ENCODE measurements around the gene TPD52L1. TPM values are rescaled to one million over a fixed set of nuclear protein-coding genes. Genes with fewer than 3 reads are reported as not detected.
"Not testable (repeated sequence)": the region's sequence is repeated elsewhere in the genome, so short reads cannot be mapped to it uniquely, and the experiment has no call there.

TPD52L1 gene
- total and polyA plus RNA-seq, 2 donors (not counting 1 experiment from before 2014, with no cell fraction given): not detected

DNA sequence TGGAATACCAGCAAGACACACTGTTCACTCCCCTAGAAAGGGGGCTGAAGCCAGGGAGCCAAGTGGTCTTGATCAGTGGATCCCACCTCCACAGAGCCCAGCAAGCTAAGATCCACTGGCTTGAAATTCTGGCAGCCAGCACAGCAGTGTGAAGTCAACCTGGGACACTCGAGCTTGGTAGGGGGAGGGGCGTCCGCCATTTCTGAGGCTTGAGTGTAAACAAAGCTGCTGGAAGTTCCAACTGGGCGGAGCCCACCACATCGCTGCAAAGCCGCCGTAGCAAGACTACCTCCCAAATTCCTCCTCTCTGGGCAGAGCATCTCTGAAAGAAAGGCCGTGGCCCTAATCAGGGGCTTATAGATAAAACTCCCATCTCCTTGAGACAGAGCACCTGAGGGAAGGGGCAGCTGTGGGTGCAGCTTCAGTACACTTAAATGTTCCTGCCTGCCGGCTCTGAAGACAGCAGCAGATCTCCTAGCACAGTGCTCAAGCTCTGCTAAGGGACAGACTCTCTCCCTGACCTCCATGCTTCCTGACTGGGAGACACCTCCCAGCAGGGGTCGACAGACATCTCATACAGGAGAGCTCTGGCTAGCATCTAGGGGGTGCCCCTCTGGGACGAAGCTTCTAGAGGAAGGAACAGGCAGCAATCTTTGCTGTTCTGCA, 126.9 kb downstream of the TPD52L1 start:
- intact Hi-C loops (cut with micrococcal nuclease); H3K27me3 ChIP-seq (replicated peaks in 1 of 4; ENCODE audit: control extremely low read depth in 1 of 4, control insufficient read depth in 3 of 4, insufficient read depth in 4 of 4, low read length in 3 of 4); H3K27me3 Mint-ChIP-seq; H3K4me3 ChIP-seq (ENCODE audit: control extremely low read depth in 1 of 5, extremely low read depth in 1 of 5, insufficient read depth in 1 of 5, low read depth in 2 of 5, low read length in 4 of 5); POLR2A ChIA-PET; H2AFZ ChIP-seq (ENCODE audit: insufficient read depth, low read depth, low read length, poor library complexity, severe bottlenecking); H3K4me1 ChIP-seq (ENCODE audit: control insufficient read depth in 2 of 2, insufficient read depth in 2 of 2, low read length in 2 of 2); H3K9me3 Mint-ChIP-seq (ENCODE audit: insufficient read depth); ATAC-seq (ENCODE audit: low read depth); H3K27ac ChIP-seq (ENCODE audit: low read length in 2 of 2); H3K4me3 Mint-ChIP-seq; H3K79me2 ChIP-seq (ENCODE audit: control insufficient read depth, insufficient read depth, low read length); DNase-seq; H3K4me2 ChIP-seq (replicated peaks; ENCODE audit: low read depth, low read length, poor library complexity, severe bottlenecking); H3K9ac ChIP-seq (ENCODE audit: low read length); H3K27ac Mint-ChIP-seq: not testable (repeated sequence)
- Histone ChIP-seq H3K36me3 (replicated peaks in 1 of 2; ENCODE audit: control extremely low read depth in 1 of 2, control insufficient read depth in 1 of 2, extremely low read depth in 1 of 2, insufficient read depth in 2 of 2, low read length in 1 of 2) (peaks cover 6 to 38% of the 10 kb centered on the region in 2 experiments), H4K20me1 (ENCODE audit: control insufficient read depth, insufficient read depth, low read length, poor library complexity, severe bottlenecking) (peaks cover 11% of the 10 kb centered on the region), H3K9me3 (ENCODE audit: control extremely low read depth in 1 of 3, control insufficient read depth in 2 of 3, insufficient read depth in 1 of 3, low read length in 2 of 3) (peaks cover 0 to 15% (median 3%) of the 10 kb centered on the region in 3 donors)
- WGBS (ENCODE audit: insufficient coverage): 93% methylated on average over 10 of the region's 11 CpGs
- CTCF ChIA-PET: interaction anchor here (0.9 to 1.6 kb wide), 2 partner anchors 102 to 481 kb away, joined by 3 read pairs; no protein-coding TSS in a partner anchor
- H3K4me1 Mint-ChIP-seq: peaks cover 28% of the 10 kb centered on the region

DNA sequence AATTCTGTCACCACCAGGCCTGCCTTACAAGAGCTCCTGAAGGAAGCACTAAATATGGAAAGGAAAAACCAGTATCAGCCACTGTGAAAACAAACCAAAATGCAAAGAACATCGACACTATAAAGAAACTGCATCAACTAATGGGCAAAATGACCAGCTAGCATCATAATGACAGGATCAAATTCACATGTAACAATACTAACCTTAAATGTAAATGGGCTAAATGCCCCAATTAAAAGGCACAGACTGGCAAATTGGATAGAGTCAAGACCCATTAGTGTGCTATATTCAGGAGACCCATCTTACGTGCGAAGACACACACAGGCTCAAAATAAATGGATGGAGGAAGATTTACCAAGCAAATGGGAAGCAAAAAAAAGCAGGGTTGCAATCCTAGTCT, 128.9 kb downstream of the TPD52L1 start:
- H3K4me2 ChIP-seq (replicated peaks; ENCODE audit: low read depth, low read length, poor library complexity, severe bottlenecking); H2AFZ ChIP-seq (ENCODE audit: insufficient read depth, low read depth, low read length, poor library complexity, severe bottlenecking); H3K9me3 Mint-ChIP-seq (ENCODE audit: insufficient read depth); H3K27me3 ChIP-seq (replicated peaks in 1 of 4; ENCODE audit: control extremely low read depth in 1 of 4, control insufficient read depth in 3 of 4, insufficient read depth in 4 of 4, low read length in 3 of 4); CTCF ChIA-PET; H3K4me1 ChIP-seq (ENCODE audit: control insufficient read depth in 2 of 2, insufficient read depth in 2 of 2, low read length in 2 of 2); ATAC-seq (ENCODE audit: low read depth); H3K9ac ChIP-seq (ENCODE audit: low read length); DNase-seq; H3K4me3 Mint-ChIP-seq; H3K4me3 ChIP-seq (ENCODE audit: control extremely low read depth in 1 of 5, extremely low read depth in 1 of 5, insufficient read depth in 1 of 5, low read depth in 2 of 5, low read length in 4 of 5); intact Hi-C loops (cut with micrococcal nuclease); POLR2A ChIA-PET; H3K27me3 Mint-ChIP-seq; H3K27ac ChIP-seq (ENCODE audit: low read length in 2 of 2); H3K27ac Mint-ChIP-seq: not testable (repeated sequence)
- 100% methylated on average over 3 of the region's 3 CpGs for WGBS (ENCODE audit: insufficient coverage)
- Histone ChIP-seq H4K20me1 (ENCODE audit: control insufficient read depth, insufficient read depth, low read length, poor library complexity, severe bottlenecking) (peaks cover 16% of the 10 kb centered on the region), H3K9me3 (ENCODE audit: control extremely low read depth in 1 of 3, control insufficient read depth in 2 of 3, insufficient read depth in 1 of 3, low read length in 2 of 3) (peaks cover 0 to 15% (median 5%) of the 10 kb centered on the region in 3 donors), H3K79me2 (ENCODE audit: control insufficient read depth, insufficient read depth, low read length) (peaks cover 27% of the 10 kb centered on the region), H3K36me3 (replicated peaks in 1 of 2; ENCODE audit: control extremely low read depth in 1 of 2, control insufficient read depth in 1 of 2, extremely low read depth in 1 of 2, insufficient read depth in 2 of 2, low read length in 1 of 2) (peaks cover 12 to 26% of the 10 kb centered on the region in 2 experiments)
- H3K4me1 Mint-ChIP-seq: peaks cover 28% of the 10 kb centered on the region
